ENCODE results near the gene DHX34.

DNA sequence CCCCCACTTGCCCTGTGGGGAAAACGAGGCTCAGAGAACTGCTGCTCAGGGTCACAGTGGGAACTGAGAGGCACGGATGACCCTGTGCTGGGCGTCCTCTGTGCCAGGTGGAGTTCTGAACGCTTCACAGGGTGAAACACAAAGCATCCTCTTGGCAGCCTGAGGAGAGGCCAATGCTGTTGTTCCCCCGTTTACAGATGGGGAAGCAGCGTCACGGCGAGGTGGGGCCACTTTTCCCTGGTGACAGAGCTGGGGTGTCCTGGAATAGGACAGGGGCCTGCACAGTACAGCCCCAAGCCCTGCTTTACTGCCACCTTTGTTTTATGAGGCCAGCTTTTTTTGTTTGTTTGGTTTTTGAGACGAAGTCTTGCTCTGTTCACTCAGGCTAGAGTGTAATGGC, 22.1 kb downstream of the DHX34 start:
- TF ChIP-seq EZH2phosphoT487 (IDR thresholded peaks at IDR 0.05; ENCODE audit: borderline replicate concordance, low read depth) (no peak), RCOR1 (IDR thresholded peaks at IDR 0.05; ENCODE audit: low read length) (no peak), GABPA (IDR thresholded peaks at IDR 0.05; ENCODE audit: low read depth) (no peak), YY1 (IDR thresholded peaks at IDR 0.05; ENCODE audit: low read depth) (no peak), TAF1 (IDR thresholded peaks at IDR 0.05; ENCODE audit: borderline replicate concordance, low read depth, low read length) (no peak)
- TF ChIP-seq, protein P1, sequence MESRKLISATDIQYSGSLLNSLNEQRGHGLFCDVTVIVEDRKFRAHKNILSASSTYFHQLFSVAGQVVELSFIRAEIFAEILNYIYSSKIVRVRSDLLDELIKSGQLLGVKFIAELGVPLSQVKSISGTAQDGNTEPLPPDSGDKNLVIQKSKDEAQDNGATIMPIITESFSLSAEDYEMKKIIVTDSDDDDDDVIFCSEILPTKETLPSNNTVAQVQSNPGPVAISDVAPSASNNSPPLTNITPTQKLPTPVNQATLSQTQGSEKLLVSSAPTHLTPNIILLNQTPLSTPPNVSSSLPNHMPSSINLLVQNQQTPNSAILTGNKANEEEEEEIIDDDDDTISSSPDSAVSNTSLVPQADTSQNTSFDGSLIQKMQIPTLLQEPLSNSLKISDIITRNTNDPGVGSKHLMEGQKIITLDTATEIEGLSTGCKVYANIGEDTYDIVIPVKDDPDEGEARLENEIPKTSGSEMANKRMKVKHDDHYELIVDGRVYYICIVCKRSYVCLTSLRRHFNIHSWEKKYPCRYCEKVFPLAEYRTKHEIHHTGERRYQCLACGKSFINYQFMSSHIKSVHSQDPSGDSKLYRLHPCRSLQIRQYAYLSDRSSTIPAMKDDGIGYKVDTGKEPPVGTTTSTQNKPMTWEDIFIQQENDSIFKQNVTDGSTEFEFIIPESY (IDR thresholded peaks at IDR 0.05; ENCODE audit: borderline replicate concordance, low read depth): no peak
- TF ChIP-seq, protein P2, sequence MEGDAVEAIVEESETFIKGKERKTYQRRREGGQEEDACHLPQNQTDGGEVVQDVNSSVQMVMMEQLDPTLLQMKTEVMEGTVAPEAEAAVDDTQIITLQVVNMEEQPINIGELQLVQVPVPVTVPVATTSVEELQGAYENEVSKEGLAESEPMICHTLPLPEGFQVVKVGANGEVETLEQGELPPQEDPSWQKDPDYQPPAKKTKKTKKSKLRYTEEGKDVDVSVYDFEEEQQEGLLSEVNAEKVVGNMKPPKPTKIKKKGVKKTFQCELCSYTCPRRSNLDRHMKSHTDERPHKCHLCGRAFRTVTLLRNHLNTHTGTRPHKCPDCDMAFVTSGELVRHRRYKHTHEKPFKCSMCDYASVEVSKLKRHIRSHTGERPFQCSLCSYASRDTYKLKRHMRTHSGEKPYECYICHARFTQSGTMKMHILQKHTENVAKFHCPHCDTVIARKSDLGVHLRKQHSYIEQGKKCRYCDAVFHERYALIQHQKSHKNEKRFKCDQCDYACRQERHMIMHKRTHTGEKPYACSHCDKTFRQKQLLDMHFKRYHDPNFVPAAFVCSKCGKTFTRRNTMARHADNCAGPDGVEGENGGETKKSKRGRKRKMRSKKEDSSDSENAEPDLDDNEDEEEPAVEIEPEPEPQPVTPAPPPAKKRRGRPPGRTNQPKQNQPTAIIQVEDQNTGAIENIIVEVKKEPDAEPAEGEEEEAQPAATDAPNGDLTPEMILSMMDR (IDR thresholded peaks at IDR 0.05): no peak
